ENCODE measurements around the gene AZU1. TPM values are rescaled to one million over a fixed set of nuclear protein-coding genes. Genes with fewer than 3 reads are reported as not detected.

AZU1 gene
- total RNA-seq, 1 experiment from 2014 or later = not detected

- H3K4me3 ChIP-seq (ENCODE audit: low read length) = no peak overlapping the region
- BruUV-seq (replicated peaks) = no TSS peak
- ATAC-seq = no peak
- H3K9me3 ChIP-seq (ENCODE audit: low read length) = no peaks in the 10 kb centered on the region
- H3K4me2 ChIP-seq (ENCODE audit: low read length) = no peak overlapping the region
- H3K4me1 ChIP-seq (ENCODE audit: insufficient read depth, low read length) = no peaks in the 10 kb centered on the region
- H3K36me3 ChIP-seq (ENCODE audit: low read depth, low read length) = peaks cover 65% of the 10 kb centered on the region
- H3K27ac ChIP-seq (ENCODE audit: low read length) = no peak overlapping the region
- H3F3A ChIP-seq (ENCODE audit: low read length, unreplicated experiment) = no peaks in the 10 kb centered on the region
- TF ChIP-seq CTCF (conservative IDR thresholded peaks at IDR 0.05; ENCODE audit: low read depth, low read length) = no peak
- no peak for TF ChIP-seq EZH2 (IDR thresholded peaks at IDR 0.05; ENCODE audit: low read length, unreplicated experiment)
- TF ChIP-seq EZH2phosphoT487 (IDR thresholded peaks at IDR 0.05; ENCODE audit: borderline replicate concordance, low read length) = no peak
- ChIA-PET POLR2A (ENCODE audit: unreplicated experiment) (no interaction called here), CTCF (no interaction called here)
- H3K79me2 ChIP-seq (ENCODE audit: low read length) = peaks cover 53% of the 10 kb centered on the region
- no peak overlapping the region for H3K9ac ChIP-seq (ENCODE audit: low read length)
- no peaks in the 10 kb centered on the region for H3K9me2 ChIP-seq (replicated peaks; ENCODE audit: low read length)
- H2AFZ ChIP-seq (ENCODE audit: low read length) = no peak overlapping the region
- intact Hi-C loops (cut with micrococcal nuclease) = no loop called here
- no peak for DNase-seq
- H3K27me3 ChIP-seq (ENCODE audit: low read length) = no peaks in the 10 kb centered on the region
- H4K20me1 ChIP-seq (ENCODE audit: low read length) = peaks cover 52% of the 10 kb centered on the region
These were observed 19.8 kb upstream of the AZU1 start for GRCh38 chr19:807627-808422.

- Histone ChIP-seq H3K79me2 (ENCODE audit: low read length) (peaks cover 47% of the 10 kb centered on the region), H3K27me3 (ENCODE audit: low read length) (no peaks in the 10 kb centered on the region), H3K4me3 (ENCODE audit: low read length) (no peak overlapping the region), H3K4me2 (ENCODE audit: low read length) (no peak overlapping the region), H4K20me1 (ENCODE audit: low read length) (peaks cover 47% of the 10 kb centered on the region), H3F3A (ENCODE audit: low read length, unreplicated experiment) (no peaks in the 10 kb centered on the region), H3K9ac (ENCODE audit: low read length) (no peak overlapping the region), H3K36me3 (ENCODE audit: low read depth, low read length) (peaks cover 59% of the 10 kb centered on the region), H3K9me3 (ENCODE audit: low read length) (no peaks in the 10 kb centered on the region), H3K9me2 (replicated peaks; ENCODE audit: low read length) (no peaks in the 10 kb centered on the region), H3K4me1 (ENCODE audit: insufficient read depth, low read length) (no peaks in the 10 kb centered on the region), H3K27ac (ENCODE audit: low read length) (no peak overlapping the region), H2AFZ (ENCODE audit: low read length) (no peak overlapping the region)
- no peak for TF ChIP-seq EZH2 (IDR thresholded peaks at IDR 0.05; ENCODE audit: low read length, unreplicated experiment)
- TF ChIP-seq CTCF (conservative IDR thresholded peaks at IDR 0.05; ENCODE audit: low read depth, low read length) = no peak
- TF ChIP-seq EZH2phosphoT487 (IDR thresholded peaks at IDR 0.05; ENCODE audit: borderline replicate concordance, low read length) = no peak
- ATAC-seq (no peak), DNase-seq (no peak)
- ChIA-PET POLR2A (ENCODE audit: unreplicated experiment) (no interaction called here), CTCF (no interaction called here)
- intact Hi-C loops (cut with micrococcal nuclease) = no loop called here
- no TSS peak for BruUV-seq (replicated peaks)
These were observed 19.2 kb upstream of the AZU1 start for GRCh38 chr19:808423-808775.

GRCh38 chr19:810077-810855 lies 17.4 kb upstream of the AZU1 start:
- ATAC-seq = no peak
- H3K4me2 ChIP-seq (ENCODE audit: low read length) = no peak overlapping the region
- TF ChIP-seq EZH2phosphoT487 (IDR thresholded peaks at IDR 0.05; ENCODE audit: borderline replicate concordance, low read length) (no peak), EZH2 (IDR thresholded peaks at IDR 0.05; ENCODE audit: low read length, unreplicated experiment) (no peak), CTCF (conservative IDR thresholded peaks at IDR 0.05; ENCODE audit: low read depth, low read length) (no peak)
- H3K27me3 ChIP-seq (ENCODE audit: low read length) = no peaks in the 10 kb centered on the region
- no peaks in the 10 kb centered on the region for H3K9me2 ChIP-seq (replicated peaks; ENCODE audit: low read length)
- no peaks in the 10 kb centered on the region for H3K4me1 ChIP-seq (ENCODE audit: insufficient read depth, low read length)
- H3K4me3 ChIP-seq (ENCODE audit: low read length) = no peak overlapping the region
- no TSS peak for BruUV-seq (replicated peaks)
- H3K27ac ChIP-seq (ENCODE audit: low read length) = no peak overlapping the region
- intact Hi-C loops (cut with micrococcal nuclease) = no loop called here
- H3K9ac ChIP-seq (ENCODE audit: low read length) = no peak overlapping the region
- no peak overlapping the region for H2AFZ ChIP-seq (ENCODE audit: low read length)
- H3K79me2 ChIP-seq (ENCODE audit: low read length) = peaks cover 28% of the 10 kb centered on the region
- peaks cover 28% of the 10 kb centered on the region for H4K20me1 ChIP-seq (ENCODE audit: low read length)
- ChIA-PET POLR2A (ENCODE audit: unreplicated experiment) (no interaction called here), CTCF (no interaction called here)
- H3F3A ChIP-seq (ENCODE audit: low read length, unreplicated experiment) = no peaks in the 10 kb centered on the region
- DNase-seq = no peak
- no peaks in the 10 kb centered on the region for H3K9me3 ChIP-seq (ENCODE audit: low read length)
- H3K36me3 ChIP-seq (ENCODE audit: low read depth, low read length) = peaks cover 43% of the 10 kb centered on the region
